AG04450 (cell line): Measurements from ENCODE around the gene NSUN6. TPM values are rescaled to one million over a fixed set of nuclear protein-coding genes. Genes with fewer than 3 reads are reported as not detected.

ENCODE experiments used
- CTCF ChIA-PET: fragments of 300-600, 350-600 bp; formaldehyde crosslinking; extraction: SDS; loops from one replicate; lab custom pipeline; 2022; ENCODE audit warnings: antibody characterized with exemption, inconsistent platforms; lab: Charles Lee
- POLR2A ChIA-PET: fragments of 350-600 bp; formaldehyde crosslinking; extraction: SDS; loops from one replicate; lab custom pipeline; 2021; ENCODE audit warnings: antibody characterized with exemption, inconsistent platforms; lab: Yijun Ruan, JAX
- DNase-seq: peaks from one replicate; pipeline ENCODE4 v3.0.0-alpha.2; 2011; ENCODE audit warnings: low read depth, low spot score
- H3K27ac ChIP-seq: one replicate; pipeline ENCODE4 v1.5.1; 2012; ENCODE audit warnings: low read depth, low read length, control low read depth
- H3K27me3 ChIP-seq: one replicate; pipeline ENCODE4 v1.6.0; 2012; ENCODE audit warnings: low read length; ENCODE audit not compliant: control insufficient read depth, insufficient read depth
- H3K4me3 ChIP-seq: 2 replicates; pipeline ENCODE4 v1.5.1; 2011; ENCODE audit warnings: mild to moderate bottlenecking, low read depth, low read length, control low read depth
- H3K9me3 ChIP-seq: 2 replicates; pipeline ENCODE4 v1.5.1; 2012; ENCODE audit warnings: low read length; ENCODE audit not compliant: control insufficient read depth, insufficient read depth
- polyA plus RNA-seq: library from polyadenylated mRNA; depleted of rRNA; stranded (reverse); fragments of >200 nt; gene quantifications from 2 replicates; pipeline ENCODE4 v1.2.3, GENCODE V29; 2011
- TF ChIP-seq, protein P1 (sequence below): IDR thresholded peaks from 2 replicates; pipeline ENCODE4 v1.5.1; 2011; ENCODE audit warnings: low read depth, low read length, control low read depth, inconsistent platforms

The NSUN6 gene
- polyA plus RNA-seq, 1 experiment = 7.6 TPM

DNA sequence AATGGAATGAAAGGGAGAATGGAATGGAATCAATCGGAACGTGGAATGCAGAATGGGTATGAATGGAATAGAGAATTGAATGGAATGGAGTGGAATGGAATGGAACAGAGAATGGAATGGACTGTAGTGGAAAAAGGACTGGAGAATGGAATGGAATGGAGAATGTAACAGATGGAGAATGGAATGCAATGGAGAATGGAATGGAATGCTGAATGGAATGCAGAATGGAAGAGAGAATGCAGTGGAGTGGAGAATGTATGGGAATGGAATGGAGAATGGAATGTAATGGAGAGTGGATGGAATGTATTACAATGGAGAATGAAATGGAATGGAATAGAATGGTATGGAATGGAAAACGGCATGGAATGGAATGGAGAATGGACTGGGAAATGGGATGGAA lies 96.9 kb downstream of the NSUN6 start:
- no peaks in the 10 kb centered on the region for H3K27me3 ChIP-seq
- H3K9me3 ChIP-seq = peaks cover 18% of the 10 kb centered on the region; the same call in 1 of the 2 replicates
- no peak overlapping the region for H3K27ac ChIP-seq
- POLR2A ChIA-PET = no interaction called here
- TF ChIP-seq, protein P1, sequence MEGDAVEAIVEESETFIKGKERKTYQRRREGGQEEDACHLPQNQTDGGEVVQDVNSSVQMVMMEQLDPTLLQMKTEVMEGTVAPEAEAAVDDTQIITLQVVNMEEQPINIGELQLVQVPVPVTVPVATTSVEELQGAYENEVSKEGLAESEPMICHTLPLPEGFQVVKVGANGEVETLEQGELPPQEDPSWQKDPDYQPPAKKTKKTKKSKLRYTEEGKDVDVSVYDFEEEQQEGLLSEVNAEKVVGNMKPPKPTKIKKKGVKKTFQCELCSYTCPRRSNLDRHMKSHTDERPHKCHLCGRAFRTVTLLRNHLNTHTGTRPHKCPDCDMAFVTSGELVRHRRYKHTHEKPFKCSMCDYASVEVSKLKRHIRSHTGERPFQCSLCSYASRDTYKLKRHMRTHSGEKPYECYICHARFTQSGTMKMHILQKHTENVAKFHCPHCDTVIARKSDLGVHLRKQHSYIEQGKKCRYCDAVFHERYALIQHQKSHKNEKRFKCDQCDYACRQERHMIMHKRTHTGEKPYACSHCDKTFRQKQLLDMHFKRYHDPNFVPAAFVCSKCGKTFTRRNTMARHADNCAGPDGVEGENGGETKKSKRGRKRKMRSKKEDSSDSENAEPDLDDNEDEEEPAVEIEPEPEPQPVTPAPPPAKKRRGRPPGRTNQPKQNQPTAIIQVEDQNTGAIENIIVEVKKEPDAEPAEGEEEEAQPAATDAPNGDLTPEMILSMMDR = no peak
- DNase-seq = no peak
- H3K4me3 ChIP-seq = no peak overlapping the region
- CTCF ChIA-PET = no interaction called here

DNA sequence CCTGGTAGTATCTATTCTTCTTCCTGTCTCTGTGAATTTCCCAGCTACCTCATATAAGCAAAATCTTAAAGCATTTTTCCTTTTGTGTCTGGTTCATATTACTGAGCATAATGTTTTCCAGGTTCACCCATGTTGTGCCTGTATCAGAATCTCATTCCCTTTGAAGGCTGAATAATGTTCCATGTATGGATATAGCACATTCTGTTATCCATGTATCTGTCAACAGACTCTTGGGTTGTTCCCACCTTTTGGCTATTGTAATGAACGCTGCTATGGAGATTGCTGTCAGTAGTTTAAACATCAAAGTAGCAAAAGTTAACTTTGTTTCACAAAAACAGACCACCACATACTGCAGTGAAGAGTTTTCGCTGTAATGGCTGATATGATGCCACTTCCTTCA lies 99.9 kb downstream of the NSUN6 start:
- H3K27ac ChIP-seq = no peak overlapping the region
- no peaks in the 10 kb centered on the region for H3K27me3 ChIP-seq
- CTCF ChIA-PET = no interaction called here
- POLR2A ChIA-PET = no interaction called here
- H3K9me3 ChIP-seq = peaks cover under 1% of the 10 kb centered on the region; the same call in 1 of the 2 replicates
- TF ChIP-seq, protein P1 = no peak
- no peak overlapping the region for H3K4me3 ChIP-seq
- no peak for DNase-seq

DNA sequence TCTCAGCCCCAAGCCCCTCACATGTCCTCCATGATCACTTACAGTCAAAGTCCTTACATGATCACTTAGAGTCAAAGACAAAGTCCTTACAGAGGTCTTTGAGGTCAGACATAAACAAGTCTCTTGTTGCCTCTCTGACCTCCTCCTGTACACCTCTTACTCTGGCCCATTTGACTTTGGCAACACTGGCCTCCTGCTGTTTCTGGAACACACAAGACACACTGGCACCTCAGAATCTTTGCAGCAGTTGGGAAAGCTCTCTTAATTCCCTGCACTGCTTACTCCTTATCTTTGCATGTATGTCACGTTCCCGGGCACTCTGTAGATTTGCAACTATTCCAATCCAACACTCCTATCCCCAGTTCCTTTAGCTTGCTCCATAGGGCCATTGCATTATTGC lies 102.3 kb downstream of the NSUN6 start:
- Histone ChIP-seq H3K4me3 (no peak overlapping the region), H3K27me3 (no peaks in the 10 kb centered on the region), H3K27ac (no peak overlapping the region), H3K9me3 (no peaks in the 10 kb centered on the region; the same call in 1 of the 2 replicates)
- ChIA-PET POLR2A (no interaction called here), CTCF (no interaction called here)
- DNase-seq = no peak
- TF ChIP-seq, protein P1 = no peak

DNA sequence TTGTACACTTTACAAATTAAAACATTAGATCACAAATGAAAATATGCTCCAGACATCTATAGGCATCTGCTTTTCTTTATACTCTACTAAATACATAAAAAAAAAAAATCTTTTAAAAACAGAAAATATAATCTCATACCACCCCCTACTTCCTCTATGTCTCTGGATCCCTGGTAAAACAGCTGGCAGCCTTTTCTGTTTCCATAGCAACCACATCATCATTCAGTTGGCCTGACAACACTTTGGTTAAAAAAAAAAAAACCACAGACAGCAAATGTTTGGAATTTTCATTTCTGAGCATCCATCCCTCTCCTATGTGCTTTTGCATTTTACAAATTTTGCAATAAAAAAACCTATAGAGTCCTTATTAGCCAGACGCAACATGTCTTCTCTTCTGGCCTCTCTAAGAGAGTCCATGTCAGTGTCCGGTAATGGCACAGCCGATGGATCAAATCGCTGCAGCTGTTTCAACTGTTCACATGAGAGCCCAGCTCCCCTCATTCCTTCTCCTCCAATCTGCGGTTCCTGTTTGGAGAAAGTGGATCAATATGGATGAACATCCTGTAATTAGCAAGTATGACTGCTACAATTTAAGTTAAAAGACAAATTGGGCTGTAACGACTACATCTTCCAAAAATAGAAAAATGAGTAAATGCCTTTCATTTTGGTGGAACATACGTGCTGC lies 105.6 kb downstream of the NSUN6 start:
- peak; percentile 24 for DNase-seq
- TF ChIP-seq, protein P1 = no peak
- Histone ChIP-seq H3K27me3 (no peaks in the 10 kb centered on the region), H3K9me3 (no peaks in the 10 kb centered on the region), H3K27ac (no peak overlapping the region), H3K4me3 (no peak overlapping the region)
- POLR2A ChIA-PET = interaction anchor here (1.0 kb wide), 1 partner anchor 18 kb away, joined by 5 read pairs; no protein-coding TSS in a partner anchor
- CTCF ChIA-PET = no interaction called here

DNA sequence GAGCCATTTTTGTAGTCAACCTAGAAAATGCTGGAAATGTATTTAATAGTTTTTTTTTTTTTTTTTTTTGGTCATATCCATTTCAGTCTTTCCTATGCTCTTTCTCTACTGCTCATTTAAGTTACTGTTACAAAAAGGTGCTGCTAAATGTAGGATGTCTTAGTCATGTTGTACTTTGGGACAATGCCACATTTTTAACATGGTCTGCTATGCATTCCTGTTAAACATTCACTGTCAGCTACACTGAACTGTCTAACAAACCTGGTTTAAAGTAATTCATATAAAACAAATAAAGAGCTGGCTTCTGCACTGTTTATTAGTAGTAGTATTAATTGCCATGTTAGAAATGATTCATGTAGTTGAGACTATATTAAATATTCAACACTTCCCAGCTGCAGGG lies 108.6 kb downstream of the NSUN6 start:
- Histone ChIP-seq H3K27ac (no peak overlapping the region), H3K27me3 (no peaks in the 10 kb centered on the region)
- peak; percentile 68 for DNase-seq

More for the DNA sequence above, 108.6 kb downstream of the NSUN6 start:
- Histone ChIP-seq H3K9me3 (no peaks in the 10 kb centered on the region), H3K4me3 (no peak overlapping the region)
- POLR2A ChIA-PET = interaction anchor here (0.7 to 1.7 kb wide), 2 partner anchors 15 to 291 kb away, joined by 5 to 9 read pairs; no protein-coding TSS in a partner anchor
- CTCF ChIA-PET = interaction anchor here (1.1 kb wide), 1 partner anchor 304 kb away, joined by 3 read pairs; no protein-coding TSS in a partner anchor
- TF ChIP-seq, protein P1 = no peak
